GM20431 (cell line): Measurements from ENCODE around the gene TRIM37.

Source experiments
- in situ Hi-C: fragments of 300-500 bp; cut with MseI, MboI; formaldehyde crosslinking; loops from one replicate; pipeline ENCODE4 v1.15.0; 2020; ENCODE audit warnings: low sequenced_read_pairs; ENCODE audit not compliant: unreplicated experiment

TRIM37 gene

DNA sequence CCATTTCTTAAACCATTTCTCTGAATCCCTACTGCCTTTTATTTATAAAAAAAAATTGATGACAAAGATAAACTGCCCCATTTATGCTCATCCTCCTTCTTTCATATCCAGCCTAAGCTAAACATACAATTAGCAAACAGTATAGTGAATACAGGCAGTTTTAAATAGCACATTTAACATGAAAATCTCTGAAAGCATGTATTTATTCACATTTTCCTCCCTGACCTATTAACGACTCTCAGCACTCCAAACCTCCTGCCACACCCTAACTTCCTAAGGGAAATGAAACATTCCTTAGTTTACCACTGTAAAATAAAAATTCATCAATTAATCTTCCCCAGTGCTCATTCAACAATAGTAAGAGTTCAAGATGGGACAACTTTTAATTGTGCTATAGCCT lies 56.9 kb downstream of the TRIM37 start:
- in situ Hi-C loops = no loop called here

DNA sequence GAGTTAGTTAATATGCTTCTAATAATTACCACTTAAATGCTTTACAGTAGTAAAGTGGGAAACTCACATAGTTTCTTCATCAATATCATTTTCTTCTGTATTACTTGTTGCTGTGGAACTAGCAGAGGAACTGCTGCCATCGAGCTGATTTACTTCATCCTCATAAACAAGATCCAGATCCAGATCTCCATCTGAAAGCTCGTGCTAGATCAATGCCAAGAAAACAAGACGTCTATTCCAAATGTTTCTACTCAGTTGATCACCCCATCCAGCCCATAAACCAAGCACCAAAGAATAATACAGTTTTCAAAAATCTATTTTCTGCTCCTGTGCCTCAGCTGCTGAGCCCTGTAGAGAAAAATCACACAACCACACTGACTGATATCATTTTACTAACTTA lies 59.1 kb downstream of the TRIM37 start:
- in situ Hi-C loops = no loop called here

DNA sequence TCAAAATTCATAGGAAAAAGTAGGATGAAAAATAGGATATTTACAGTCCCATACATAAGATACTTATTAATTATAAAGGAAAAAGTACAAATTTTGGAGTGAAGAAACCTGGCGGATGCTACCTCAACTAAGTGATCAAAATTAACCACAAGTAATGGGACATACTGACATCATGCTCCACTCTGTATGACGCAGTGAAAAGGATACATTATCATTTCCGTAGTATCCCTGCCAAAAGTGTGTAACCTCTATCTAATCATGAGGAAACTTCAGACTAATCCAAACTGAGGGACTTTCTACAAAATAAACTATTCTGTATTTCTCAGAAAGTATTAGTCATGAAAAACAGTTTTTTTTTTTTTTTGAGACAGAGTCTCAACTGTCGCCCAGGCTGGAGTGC lies 60.5 kb downstream of the TRIM37 start:
- in situ Hi-C loops = no loop called here

DNA sequence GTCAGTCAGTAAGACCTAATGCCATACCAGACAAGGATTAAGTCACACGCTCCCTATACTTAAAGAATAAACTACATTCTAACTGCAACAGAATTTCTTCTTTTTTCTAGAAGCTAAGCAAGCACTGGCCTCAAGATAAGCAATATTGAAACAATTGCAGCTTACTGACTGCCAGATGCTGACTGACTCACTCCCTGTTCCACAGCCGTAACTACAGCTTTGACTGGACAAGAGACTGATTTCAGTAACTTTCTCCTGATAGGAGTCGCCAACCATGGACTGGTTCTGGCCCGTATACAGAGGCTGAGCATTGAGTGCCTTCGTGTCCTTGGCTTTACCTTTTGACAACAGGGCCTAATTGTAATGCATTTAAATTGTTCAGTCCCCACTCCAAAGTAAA lies 67.9 kb downstream of the TRIM37 start:
- in situ Hi-C loops = no loop called here

DNA sequence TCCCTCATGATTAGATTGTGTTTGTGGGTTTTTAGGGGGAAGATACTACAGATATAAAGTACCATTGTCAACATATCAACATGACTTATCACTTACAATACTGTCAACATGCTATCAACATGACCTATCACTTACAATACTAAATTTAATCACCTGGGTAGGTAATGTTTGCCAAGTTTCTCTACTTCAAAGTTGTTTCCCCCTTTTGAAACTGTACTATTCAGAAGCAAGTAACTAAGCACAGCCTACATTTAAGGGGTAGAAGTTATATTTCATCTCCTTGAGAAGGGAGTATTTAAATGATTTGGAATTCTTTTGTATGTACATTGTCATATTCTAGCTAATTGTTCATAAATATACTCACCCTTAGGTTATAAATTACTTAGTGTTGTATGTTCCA lies 68.7 kb downstream of the TRIM37 start:
- in situ Hi-C loops = no loop called here

DNA sequence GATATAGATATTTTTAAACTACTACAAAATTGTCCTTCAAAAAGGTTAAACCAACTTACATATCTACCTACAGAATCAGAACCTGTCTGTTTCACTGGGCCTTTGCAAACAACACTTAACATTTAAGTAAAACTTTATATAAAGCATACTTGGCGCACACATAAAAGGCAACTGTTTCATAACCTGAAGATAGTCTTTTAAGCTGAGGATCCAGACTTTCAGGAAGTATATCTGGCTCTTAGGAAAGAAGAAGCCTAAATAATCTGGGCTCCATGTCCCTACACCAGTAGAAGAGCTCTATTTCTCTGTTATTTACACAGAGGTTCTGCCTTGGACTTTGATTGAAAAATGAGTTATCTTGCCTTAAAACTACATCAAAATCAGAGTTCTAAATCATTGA lies 75.9 kb downstream of the TRIM37 start:
- in situ Hi-C loops = no loop called here

DNA sequence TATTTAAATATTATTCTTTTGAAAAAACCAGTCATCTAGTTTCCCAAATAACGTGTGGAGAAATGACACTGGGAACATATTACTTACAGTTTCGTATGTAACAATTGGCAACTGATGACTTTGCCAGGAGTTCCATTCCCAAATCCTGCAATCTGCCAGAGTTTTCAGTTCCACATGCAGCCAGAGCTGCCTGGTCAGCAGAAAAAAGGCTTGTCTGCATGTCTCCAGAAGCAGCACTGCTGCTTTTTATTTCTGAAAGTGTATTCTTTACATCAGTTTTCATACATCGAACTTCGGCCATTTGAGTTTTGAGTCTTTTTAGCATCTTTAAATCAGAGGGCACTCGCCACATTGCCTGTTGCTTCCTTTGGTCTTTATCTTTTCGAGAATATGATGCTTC lies 78.4 kb downstream of the TRIM37 start:
- in situ Hi-C loops = no loop called here

DNA sequence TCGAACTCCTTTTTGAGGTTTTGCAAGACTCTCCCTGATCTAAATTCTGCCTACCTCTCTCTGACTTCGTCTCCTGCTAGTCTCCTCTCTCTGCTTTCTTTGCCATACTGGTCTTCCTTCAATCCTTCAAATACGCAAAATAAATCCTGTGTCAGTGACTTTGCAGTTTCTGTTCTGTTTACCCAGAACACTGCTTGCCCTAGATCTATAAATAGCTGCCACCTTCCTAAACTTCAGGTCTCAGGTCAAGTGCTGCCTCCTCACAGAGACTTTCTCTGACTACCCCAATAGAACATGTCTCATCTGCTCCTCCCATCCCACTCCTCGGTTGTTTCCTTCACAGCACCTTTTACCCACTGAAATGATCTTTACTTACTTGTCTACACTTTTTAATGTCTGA lies 78.9 kb downstream of the TRIM37 start:
- in situ Hi-C loops = no loop called here

DNA sequence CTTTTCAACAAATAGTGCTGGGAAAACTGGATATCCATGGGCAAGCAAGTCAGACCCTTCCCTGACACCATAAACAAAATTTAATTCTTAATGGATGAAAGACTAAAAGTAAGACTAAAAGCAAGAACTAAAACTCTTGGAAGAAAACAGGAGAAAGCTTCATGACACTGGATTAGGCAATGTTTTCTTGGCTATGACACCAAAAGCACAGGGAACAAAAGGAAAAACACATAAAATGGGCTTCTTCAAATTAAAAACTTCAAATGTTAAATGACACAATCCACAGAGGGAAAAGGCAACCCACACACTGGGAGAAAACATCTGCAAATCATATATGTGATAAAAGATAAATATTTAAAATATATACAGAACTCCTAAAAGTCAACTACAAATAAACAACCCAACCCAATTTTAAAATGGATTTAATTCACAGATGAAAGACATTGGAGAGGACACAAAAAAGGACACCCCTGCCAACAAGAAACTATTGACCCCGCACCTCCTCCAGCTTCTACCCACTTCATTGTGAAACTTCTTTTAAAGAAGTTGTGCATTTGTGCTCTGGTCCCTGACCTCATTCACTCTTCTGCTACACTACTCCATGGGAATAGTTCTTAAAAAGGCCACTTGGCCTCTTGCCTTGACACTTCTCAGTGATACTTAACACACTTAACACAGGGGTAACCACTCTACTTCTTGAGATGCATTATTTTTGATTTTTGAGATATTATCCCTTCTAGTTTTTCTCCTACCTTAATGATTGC lies 80.3 kb downstream of the TRIM37 start:
- in situ Hi-C loops = no loop called here

DNA sequence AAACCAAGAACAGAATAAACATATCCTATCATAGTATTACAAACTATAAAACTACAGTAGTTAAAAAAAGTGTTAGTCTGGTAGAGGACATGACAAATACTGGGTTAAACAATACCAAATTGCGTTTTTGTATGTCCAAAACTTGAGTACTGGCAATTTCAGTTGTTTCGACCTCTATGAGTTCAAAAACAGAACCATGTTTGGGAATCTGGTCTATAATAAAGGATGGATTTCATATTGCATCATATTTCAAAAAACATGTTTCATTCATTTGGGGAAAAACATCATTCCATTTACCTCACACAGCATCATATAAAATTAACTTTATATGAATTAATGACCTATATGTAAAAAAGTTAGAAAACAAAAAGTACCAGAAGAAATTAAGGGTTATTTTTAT lies 81.8 kb downstream of the TRIM37 start:
- in situ Hi-C loops = loop anchor here (25.0 kb wide), 2 partner anchors 313 to 438 kb away; no protein-coding TSS in a partner anchor

DNA sequence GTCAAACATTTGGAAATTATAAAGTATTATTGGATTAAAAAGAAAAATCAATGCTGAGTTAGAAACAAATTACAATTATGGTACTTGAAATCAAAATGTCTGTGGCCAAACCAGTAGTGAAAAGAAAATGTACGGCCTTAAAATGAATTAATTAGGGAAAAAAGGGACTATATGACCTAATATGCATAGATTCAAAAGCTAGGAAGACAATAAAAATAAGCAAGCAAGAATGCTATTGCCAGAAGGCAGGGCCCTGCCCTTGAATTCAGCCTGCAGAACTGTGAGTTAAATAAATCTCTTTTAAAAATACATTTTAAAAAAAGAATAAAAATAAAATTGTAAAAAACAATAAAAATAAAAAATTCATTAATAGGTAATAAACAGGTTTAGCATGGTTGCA lies 88.7 kb downstream of the TRIM37 start:
- in situ Hi-C loops = loop anchor here (25.0 kb wide), 2 partner anchors 306 to 431 kb away; no protein-coding TSS in a partner anchor

DNA sequence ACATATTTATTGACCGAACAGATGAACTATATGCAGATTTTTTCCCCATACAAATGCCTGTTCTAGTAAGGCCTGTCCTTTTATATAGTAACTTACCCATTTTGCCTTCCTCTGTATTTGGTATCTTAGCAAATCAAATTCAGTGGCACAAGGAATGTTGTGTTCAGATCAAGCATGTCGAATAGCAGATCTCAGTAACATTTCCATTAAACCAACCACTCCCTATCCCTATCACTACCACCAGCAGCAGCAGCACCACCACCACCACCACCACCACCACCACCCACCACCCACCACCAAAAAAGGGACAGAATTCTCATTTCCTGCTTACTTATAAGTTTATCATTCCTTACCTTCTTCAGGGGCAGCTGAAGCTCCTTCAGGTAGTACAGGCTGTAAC lies 94.7 kb downstream of the TRIM37 start:
- in situ Hi-C loops = loop anchor here (25.0 kb wide), 2 partner anchors 300 to 425 kb away; no protein-coding TSS in a partner anchor

DNA sequence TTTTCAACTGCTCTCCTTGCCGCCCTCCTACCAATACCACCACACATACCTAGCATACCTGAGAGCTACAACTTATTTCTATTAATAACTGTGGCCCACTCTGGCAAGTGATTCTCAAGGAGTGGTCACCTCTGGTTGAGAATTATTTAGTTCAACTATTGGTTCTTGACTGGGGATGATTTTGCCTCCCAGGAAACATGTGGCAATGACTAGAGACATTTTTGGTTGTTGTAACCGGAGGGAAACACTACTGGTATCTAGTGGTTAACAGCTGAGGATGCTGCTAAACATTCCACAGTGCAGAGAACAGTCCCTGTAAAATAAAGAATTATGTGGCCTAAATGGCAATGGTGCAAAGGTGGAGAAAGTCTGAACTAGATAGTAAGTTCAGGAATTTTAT lies 96.7 kb downstream of the TRIM37 start:
- in situ Hi-C loops = loop anchor here (25.0 kb wide), 2 partner anchors 298 to 423 kb away; no protein-coding TSS in a partner anchor

DNA sequence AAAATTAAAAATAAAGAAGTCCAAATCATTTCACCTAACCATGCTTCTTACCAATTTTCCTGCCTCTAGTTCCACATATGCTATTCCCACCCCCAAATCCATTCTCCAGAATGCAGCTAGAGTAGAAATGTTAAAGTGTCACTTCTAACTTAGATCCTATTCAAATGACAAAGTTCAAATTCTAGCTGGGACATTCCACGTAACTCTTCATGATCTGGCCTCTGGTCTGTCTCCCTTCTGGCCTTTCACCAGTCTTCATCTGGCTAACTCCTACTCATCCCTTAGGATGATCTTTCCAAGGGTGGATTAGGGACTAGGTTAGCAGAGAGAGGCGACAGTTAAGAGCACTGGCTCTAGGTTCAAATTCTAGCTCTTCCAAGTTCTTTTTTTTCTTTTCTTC lies 97.9 kb downstream of the TRIM37 start:
- in situ Hi-C loops = loop anchor here (25.0 kb wide), 2 partner anchors 296 to 421 kb away; no protein-coding TSS in a partner anchor

DNA sequence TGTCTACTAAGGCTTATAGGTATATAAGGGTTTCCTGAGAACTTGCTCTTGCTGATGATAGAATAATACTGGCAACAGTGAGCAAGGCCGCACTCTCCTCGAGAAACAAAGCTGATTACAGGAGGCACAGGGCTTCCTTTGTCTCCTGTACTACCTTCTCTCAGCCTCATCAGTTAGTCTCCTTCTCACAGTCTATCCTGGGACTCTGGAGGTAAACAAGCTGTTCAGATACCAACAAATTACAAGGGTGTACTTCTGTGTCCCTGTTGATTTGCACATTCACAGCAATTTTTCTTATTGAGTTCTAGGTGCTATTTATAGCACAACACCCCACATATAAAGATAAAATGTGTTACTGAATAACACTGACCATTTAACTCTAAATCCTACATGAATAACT lies 98.7 kb downstream of the TRIM37 start:
- in situ Hi-C loops = loop anchor here (25.0 kb wide), 2 partner anchors 296 to 421 kb away; no protein-coding TSS in a partner anchor

DNA sequence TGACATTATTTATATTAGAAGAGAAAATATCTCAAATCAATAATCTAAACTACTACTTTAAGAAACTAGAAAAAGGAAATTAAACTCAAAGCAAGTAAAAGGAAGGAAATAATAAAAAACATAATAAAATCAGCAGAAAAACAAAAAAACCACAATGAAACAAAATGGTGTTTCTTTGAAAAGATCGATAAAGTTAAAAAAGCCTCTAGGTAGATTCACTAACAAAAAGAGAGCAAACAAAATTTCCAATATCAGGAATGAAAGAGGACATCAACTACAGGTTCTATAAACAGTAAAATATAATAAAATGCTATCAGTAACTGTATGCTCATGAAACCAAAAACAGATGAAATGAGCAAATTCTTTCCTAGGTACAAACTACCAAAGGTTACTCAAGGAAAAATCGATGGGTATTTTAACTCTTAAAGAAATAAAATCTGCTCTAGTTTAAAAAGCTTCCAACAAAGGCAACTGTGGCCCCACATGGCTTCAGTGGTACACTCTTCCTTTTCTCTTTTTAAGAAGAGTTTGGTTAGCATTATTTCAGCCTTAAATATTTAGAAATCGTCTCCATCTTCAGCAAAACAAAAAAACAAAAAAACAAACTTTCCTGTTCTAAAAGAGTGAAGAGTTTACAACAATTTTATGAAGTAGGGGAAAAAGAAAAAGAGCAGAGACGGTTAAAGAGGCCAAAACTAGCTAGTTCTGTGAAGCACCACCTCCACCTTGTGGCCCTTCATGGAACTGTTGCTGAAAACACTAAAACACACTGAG lies 102.2 kb downstream of the TRIM37 start:
- in situ Hi-C loops = loop anchor here (25.0 kb wide), 2 partner anchors 292 to 417 kb away; no protein-coding TSS in a partner anchor

DNA sequence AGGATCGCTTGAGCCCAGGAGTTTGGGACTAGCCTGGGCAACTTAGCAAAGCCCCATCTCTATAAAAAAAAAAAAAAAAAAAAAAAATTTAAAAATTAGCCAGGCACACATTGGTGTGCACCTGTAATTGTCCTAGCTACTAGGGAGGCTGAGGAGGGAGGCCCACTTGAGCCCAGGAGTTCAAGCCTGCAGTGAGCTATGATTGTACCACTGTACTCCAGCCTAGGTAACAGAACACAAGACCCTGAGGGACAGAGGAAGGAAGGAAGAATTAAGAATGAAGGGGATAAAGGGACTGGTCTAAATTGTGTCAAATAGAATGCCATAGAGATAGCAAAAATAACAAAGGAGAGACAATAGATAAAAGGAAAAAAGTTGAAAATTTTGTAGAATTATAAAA lies 102.8 kb downstream of the TRIM37 start:
- in situ Hi-C loops = loop anchor here (25.0 kb wide), 2 partner anchors 292 to 417 kb away; no protein-coding TSS in a partner anchor

DNA sequence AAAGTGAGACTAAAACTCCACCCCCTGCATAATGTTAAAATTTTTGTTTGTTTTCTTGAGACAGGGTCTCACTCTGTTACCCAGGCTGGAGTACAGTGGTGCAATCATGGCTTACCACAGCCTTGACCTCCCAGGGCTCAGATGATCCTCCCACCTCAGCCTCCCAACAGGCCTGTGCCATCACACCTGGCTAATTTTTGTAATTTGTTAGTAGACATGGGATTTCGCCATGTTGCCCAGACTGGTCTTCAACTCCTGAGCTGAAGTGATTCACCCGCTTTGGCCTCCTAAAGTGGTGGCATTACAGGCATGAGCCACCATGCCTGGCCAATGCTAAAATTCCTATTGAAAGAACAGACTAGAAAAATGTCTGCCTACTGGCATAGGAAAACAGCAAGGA lies 103.8 kb downstream of the TRIM37 start:
- in situ Hi-C loops = loop anchor here (25.0 kb wide), 2 partner anchors 291 to 416 kb away; no protein-coding TSS in a partner anchor

DNA sequence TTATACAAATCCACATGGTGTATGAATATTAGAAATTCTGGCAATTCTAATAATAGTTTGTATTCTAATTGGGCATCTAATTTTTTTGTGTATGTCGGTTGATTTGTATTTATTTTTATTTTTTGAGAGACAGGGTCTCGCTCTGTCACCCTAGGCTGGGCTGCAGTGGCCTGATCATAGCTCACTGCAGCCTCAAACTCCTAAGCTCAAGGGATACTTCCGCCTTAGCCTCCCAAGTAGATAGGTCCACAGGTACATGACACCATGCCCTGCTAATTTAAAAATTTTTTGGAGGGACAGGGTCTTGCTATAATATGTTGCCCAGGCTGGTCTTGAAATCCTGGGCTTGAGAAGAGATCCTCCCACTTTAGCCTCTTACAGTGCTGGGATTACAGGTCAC lies 104.6 kb downstream of the TRIM37 start:
- in situ Hi-C loops = loop anchor here (25.0 kb wide), 2 partner anchors 290 to 415 kb away; no protein-coding TSS in a partner anchor

DNA sequence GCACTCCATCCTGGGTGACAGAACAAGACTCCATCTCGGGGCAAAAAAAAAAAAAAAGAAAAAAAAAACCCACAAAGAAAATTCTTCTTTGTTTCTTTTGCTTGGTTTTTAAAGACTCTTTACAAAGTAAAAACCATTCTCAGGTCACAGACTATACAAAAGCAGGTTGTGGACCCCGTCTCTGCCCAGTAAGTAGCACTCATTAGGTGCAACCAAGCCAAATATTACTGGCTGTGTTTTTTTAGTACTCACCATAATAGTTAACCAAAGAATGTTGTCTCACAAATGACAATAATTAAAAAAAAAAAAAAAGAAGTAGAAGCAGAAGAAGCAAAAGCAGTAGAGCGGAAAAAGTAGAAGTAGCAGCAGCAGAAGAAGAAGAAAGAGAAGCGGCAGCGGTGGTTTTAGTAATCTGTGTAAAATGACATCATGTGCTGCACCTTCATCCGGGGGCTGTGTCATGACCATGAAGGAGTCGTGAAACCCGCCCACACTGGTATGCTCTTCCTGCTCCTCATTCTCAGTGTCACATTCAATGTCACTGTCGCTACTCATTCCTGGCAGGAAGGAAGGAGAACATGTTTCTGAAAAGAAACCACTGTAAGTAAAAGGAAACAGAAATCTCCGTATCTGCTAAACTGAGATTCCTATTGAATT lies 105.4 kb downstream of the TRIM37 start:
- in situ Hi-C loops = loop anchor here (25.0 kb wide), 2 partner anchors 289 to 414 kb away; no protein-coding TSS in a partner anchor
